ENCODE results near the gene PGS1. TPM values are rescaled to one million over a fixed set of nuclear protein-coding genes. Genes with fewer than 3 reads are reported as not detected.

PGS1 gene
- total and polyA plus RNA-seq, 10 of the 15 experiments (the other 5 are each of a cell fraction or from before 2014, with no cell fraction given), result 1.3 to 37.6 (median 27.4) TPM

- TF ChIP-seq CUX1 (IDR thresholded peaks at IDR 0.05; ENCODE audit: insufficient replicate concordance, low read depth, low read length), result no peak
- peak; percentile 25 for TF ChIP-seq NBN (IDR thresholded peaks at IDR 0.05)
- no peak for TF ChIP-seq IRF4 (IDR thresholded peaks at IDR 0.05; ENCODE audit: low read depth, low read length)
- TF ChIP-seq MYC (IDR thresholded peaks at IDR 0.05; ENCODE audit: insufficient read depth, insufficient read length, insufficient replicate concordance, low read length, severe bottlenecking), result no peak
- TF ChIP-seq USF1 (IDR thresholded peaks at IDR 0.05; ENCODE audit: borderline replicate concordance, extremely low read length, insufficient read depth, low read depth, low read length), result no peak
- no peak for TF ChIP-seq LARP7 (IDR thresholded peaks at IDR 0.05)
- TF ChIP-seq MEF2B (IDR thresholded peaks at IDR 0.05; ENCODE audit: partially characterized antibody, poor library complexity, severe bottlenecking), result no peak
- no peak for TF ChIP-seq REST (IDR thresholded peaks at IDR 0.05; ENCODE audit: low read depth, low read length)
These were observed 23.3 kb upstream of the PGS1 start (continued) for GRCh38 chr17:78355045-78355641.
